ENCODE results near the gene GANAB.

The GANAB gene

DNA sequence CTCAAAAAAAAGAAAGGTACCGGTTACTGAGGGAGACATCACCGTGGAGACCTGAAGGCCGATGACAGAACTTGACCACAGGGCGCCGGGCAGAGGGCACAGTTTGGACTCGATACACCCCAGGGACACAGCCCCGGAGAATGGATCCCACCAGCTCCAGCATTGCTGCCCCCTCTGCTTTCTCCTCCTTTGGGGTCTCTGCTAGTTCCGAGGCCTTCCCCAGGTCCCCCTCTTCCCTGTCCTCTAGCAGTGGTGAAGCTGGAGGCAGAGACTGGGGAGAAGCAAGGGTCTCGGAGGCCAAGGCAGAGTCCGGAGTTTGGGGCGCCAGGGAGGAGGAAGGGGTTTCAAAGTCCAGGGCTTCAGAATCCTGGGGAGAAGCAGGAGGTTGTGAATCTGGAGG lies 67.9 kb downstream of the GANAB start:
- FAIRE-seq: no peak
- no peak for DNase-seq (ENCODE audit: insufficient read length, low spot score)
- TF ChIP-seq TAF1 (IDR thresholded peaks at IDR 0.05; ENCODE audit: low read depth, low read length): no peak
- TF ChIP-seq SPI1 (IDR thresholded peaks at IDR 0.05; ENCODE audit: low read depth, low read length): no peak
- no peak for TF ChIP-seq POU2F2 (IDR thresholded peaks at IDR 0.05; ENCODE audit: low read depth, low read length)
- no peak for TF ChIP-seq POLR2AphosphoS5 (IDR thresholded peaks at IDR 0.05; ENCODE audit: low read depth, low read length)
- no peak for TF ChIP-seq POLR2A (IDR thresholded peaks at IDR 0.05; ENCODE audit: low read depth, low read length)
- no peak for TF ChIP-seq PAX5 (IDR thresholded peaks at IDR 0.05; ENCODE audit: insufficient read depth, low read length, severe bottlenecking)

DNA sequence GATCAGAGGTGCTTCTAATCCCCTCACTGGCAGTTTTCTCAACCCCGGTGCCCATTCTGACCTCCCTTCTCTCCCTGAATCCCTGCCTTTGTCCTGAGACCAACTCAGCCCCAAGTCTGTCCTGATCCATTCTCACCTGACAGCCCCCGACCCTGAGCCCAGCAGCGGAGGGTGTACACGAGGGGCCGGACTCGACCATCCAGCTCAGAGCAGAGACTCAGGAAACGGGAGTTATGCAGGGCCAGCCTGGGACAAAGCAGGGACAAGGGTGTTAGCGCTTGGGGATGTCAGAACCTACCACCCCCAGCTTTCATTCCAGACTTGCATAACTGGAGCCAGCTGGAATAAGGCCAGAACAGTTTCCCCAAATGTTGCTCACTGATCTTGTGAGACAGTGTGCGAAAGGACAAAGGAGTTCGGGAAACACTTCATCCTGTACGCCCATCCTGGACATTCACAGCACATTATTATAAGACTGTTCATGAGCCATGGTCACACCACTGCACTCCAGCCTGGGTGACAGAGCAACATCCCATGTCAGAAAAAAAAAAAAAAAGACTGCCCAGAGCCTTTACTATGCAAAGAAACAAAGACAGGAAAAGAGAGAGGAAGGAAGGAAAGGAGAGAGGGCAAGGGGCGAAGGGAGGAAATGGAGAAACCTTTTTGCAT lies 69.2 kb downstream of the GANAB start:
- no peak for DNase-seq (ENCODE audit: insufficient read length, low spot score)
- TF ChIP-seq POLR2A (IDR thresholded peaks at IDR 0.05; ENCODE audit: low read depth, low read length): no peak
- TF ChIP-seq SPI1 (IDR thresholded peaks at IDR 0.05; ENCODE audit: low read depth, low read length): no peak
- TF ChIP-seq PAX5 (IDR thresholded peaks at IDR 0.05; ENCODE audit: insufficient read depth, low read length, severe bottlenecking): no peak
- TF ChIP-seq POU2F2 (IDR thresholded peaks at IDR 0.05; ENCODE audit: low read depth, low read length): no peak
- no peak for TF ChIP-seq POLR2AphosphoS5 (IDR thresholded peaks at IDR 0.05; ENCODE audit: low read depth, low read length)
- no peak for TF ChIP-seq TAF1 (IDR thresholded peaks at IDR 0.05; ENCODE audit: low read depth, low read length)

GRCh38 chr11:62575837-62576236 lies 70.6 kb downstream of the GANAB start:
- DNase-seq (ENCODE audit: insufficient read length, low spot score): no peak
- TF ChIP-seq POU2F2 (IDR thresholded peaks at IDR 0.05; ENCODE audit: low read depth, low read length) (no peak), SPI1 (IDR thresholded peaks at IDR 0.05; ENCODE audit: low read depth, low read length) (no peak), PAX5 (IDR thresholded peaks at IDR 0.05; ENCODE audit: insufficient read depth, low read length, severe bottlenecking) (no peak), TAF1 (IDR thresholded peaks at IDR 0.05; ENCODE audit: low read depth, low read length) (no peak), POLR2AphosphoS5 (IDR thresholded peaks at IDR 0.05; ENCODE audit: low read depth, low read length) (no peak), POLR2A (IDR thresholded peaks at IDR 0.05; ENCODE audit: low read depth, low read length) (no peak)
- FAIRE-seq: no peak

More for the DNA sequence above, 69.2 kb downstream of the GANAB start:
- FAIRE-seq: no peak

- no peak for DNase-seq (ENCODE audit: insufficient read length, low spot score)
- FAIRE-seq: no peak
- TF ChIP-seq POU2F2 (IDR thresholded peaks at IDR 0.05; ENCODE audit: low read depth, low read length): no peak
- no peak for TF ChIP-seq PAX5 (IDR thresholded peaks at IDR 0.05; ENCODE audit: insufficient read depth, low read length, severe bottlenecking)
- TF ChIP-seq POLR2AphosphoS5 (IDR thresholded peaks at IDR 0.05; ENCODE audit: low read depth, low read length): no peak
- TF ChIP-seq TAF1 (IDR thresholded peaks at IDR 0.05; ENCODE audit: low read depth, low read length): no peak
- TF ChIP-seq SPI1 (IDR thresholded peaks at IDR 0.05; ENCODE audit: low read depth, low read length): no peak
Measured at GRCh38 chr11:62575156-62575555, 71.3 kb downstream of the GANAB start.

Measured in GM12891 (cell line).